ENCODE results near the gene RNPC3.
"Not testable (repeated sequence)": the region's sequence is repeated elsewhere in the genome, so short reads cannot be mapped to it uniquely, and the experiment has no call there.

Gene RNPC3

GRCh38 chr1:103571289-103571688, 45.8 kb downstream of the RNPC3 start, which contains the start of gene AMY2B:
Gene AMY2B (plus strand): TSS chr1:103571589. CDS start chr1:103571603, 14 bp downstream.
- not testable (repeated sequence) for H3K4me3 ChIP-seq (ENCODE audit: low read length); H3K36me3 ChIP-seq (ENCODE audit: insufficient read depth, low read length); H3K4me1 ChIP-seq (ENCODE audit: insufficient read depth, low read length); H3K9me3 ChIP-seq (ENCODE audit: low read length); H2AFZ ChIP-seq (ENCODE audit: low read depth, low read length); H3K27me3 ChIP-seq (ENCODE audit: insufficient read depth, low read length)

GRCh38 chr1:103576065-103576464, 50.6 kb downstream of the RNPC3 start:
- no peaks in the 10 kb centered on the region for H3K4me1 ChIP-seq (ENCODE audit: insufficient read depth, low read length)
- no peaks in the 10 kb centered on the region for H3K36me3 ChIP-seq (ENCODE audit: insufficient read depth, low read length)
- no peaks in the 10 kb centered on the region for H3K9me3 ChIP-seq (ENCODE audit: low read length)
- no peak overlapping the region for H3K4me3 ChIP-seq (ENCODE audit: low read length)
- H3K27me3 ChIP-seq (ENCODE audit: insufficient read depth, low read length): no peaks in the 10 kb centered on the region
- H2AFZ ChIP-seq (ENCODE audit: low read depth, low read length): no peak overlapping the region

GRCh38 chr1:103576784-103577183, 51.3 kb downstream of the RNPC3 start:
- not testable (repeated sequence) for H3K9me3 ChIP-seq (ENCODE audit: low read length); H2AFZ ChIP-seq (ENCODE audit: low read depth, low read length); H3K36me3 ChIP-seq (ENCODE audit: insufficient read depth, low read length); H3K4me3 ChIP-seq (ENCODE audit: low read length); H3K4me1 ChIP-seq (ENCODE audit: insufficient read depth, low read length); H3K27me3 ChIP-seq (ENCODE audit: insufficient read depth, low read length)

- no peak overlapping the region for H3K4me3 ChIP-seq (ENCODE audit: low read length)
- no peak overlapping the region for H2AFZ ChIP-seq (ENCODE audit: low read depth, low read length)
- no peaks in the 10 kb centered on the region for H3K27me3 ChIP-seq (ENCODE audit: insufficient read depth, low read length)
- no peaks in the 10 kb centered on the region for H3K4me1 ChIP-seq (ENCODE audit: insufficient read depth, low read length)
- H3K9me3 ChIP-seq (ENCODE audit: low read length): no peaks in the 10 kb centered on the region
- no peaks in the 10 kb centered on the region for H3K36me3 ChIP-seq (ENCODE audit: insufficient read depth, low read length)
Observed at GRCh38 chr1:103582464-103582863, 57.0 kb downstream of the RNPC3 start.

- Histone ChIP-seq H2AFZ (ENCODE audit: low read depth, low read length) (no peak overlapping the region), H3K4me1 (ENCODE audit: insufficient read depth, low read length) (no peaks in the 10 kb centered on the region), H3K36me3 (ENCODE audit: insufficient read depth, low read length) (no peaks in the 10 kb centered on the region), H3K4me3 (ENCODE audit: low read length) (no peak overlapping the region), H3K9me3 (ENCODE audit: low read length) (peaks cover 4% of the 10 kb centered on the region), H3K27me3 (ENCODE audit: insufficient read depth, low read length) (no peaks in the 10 kb centered on the region)
Observed at GRCh38 chr1:103583887-103584286, 58.4 kb downstream of the RNPC3 start.

- Histone ChIP-seq H3K9me3 (ENCODE audit: low read length) (peaks cover 4% of the 10 kb centered on the region), H3K27me3 (ENCODE audit: insufficient read depth, low read length) (no peaks in the 10 kb centered on the region), H2AFZ (ENCODE audit: low read depth, low read length) (no peak overlapping the region), H3K4me1 (ENCODE audit: insufficient read depth, low read length) (no peaks in the 10 kb centered on the region), H3K4me3 (ENCODE audit: low read length) (no peak overlapping the region), H3K36me3 (ENCODE audit: insufficient read depth, low read length) (no peaks in the 10 kb centered on the region)
Observed at GRCh38 chr1:103584537-103584936, 59.0 kb downstream of the RNPC3 start.

GRCh38 chr1:103602740-103603139, 77.2 kb downstream of the RNPC3 start:
- H3K27me3 ChIP-seq (ENCODE audit: insufficient read depth, low read length); H2AFZ ChIP-seq (ENCODE audit: low read depth, low read length); H3K9me3 ChIP-seq (ENCODE audit: low read length); H3K36me3 ChIP-seq (ENCODE audit: insufficient read depth, low read length); H3K4me3 ChIP-seq (ENCODE audit: low read length); H3K4me1 ChIP-seq (ENCODE audit: insufficient read depth, low read length): not testable (repeated sequence)
